HUES48 (cell line): ENCODE measurements around the gene ORC2.
"Not testable (repeated sequence)": the region's sequence is repeated elsewhere in the genome, so short reads cannot be mapped to it uniquely, and the experiment has no call there.

Experiments
- H3K27ac ChIP-seq: one replicate; pipeline ENCODE4 v1.7.0; 2013; ENCODE audit warnings: low read depth, low read length, inconsistent platforms
- H3K27me3 ChIP-seq: 2 replicates; pipeline ENCODE4 v1.6.1; 2013; ENCODE audit warnings: mild to moderate bottlenecking, low read length; ENCODE audit not compliant: control insufficient read depth, insufficient read depth
- H3K36me3 ChIP-seq: 2 replicates; pipeline ENCODE4 v1.6.1; 2013; ENCODE audit warnings: low read length; ENCODE audit not compliant: control insufficient read depth, insufficient read depth
- H3K4me1 ChIP-seq: 2 replicates; pipeline ENCODE4 v1.6.1; 2013; ENCODE audit warnings: mild to moderate bottlenecking, low read length; ENCODE audit not compliant: control insufficient read depth, insufficient read depth
- H3K4me3 ChIP-seq: 2 replicates; pipeline ENCODE4 v1.5.1; 2013; ENCODE audit warnings: mild to moderate bottlenecking, low read depth, low read length
- H3K9ac ChIP-seq: 2 replicates; pipeline ENCODE4 v1.6.1; 2013; ENCODE audit warnings: mild to moderate bottlenecking, low read depth, low read length, moderate library complexity
- H3K9me3 ChIP-seq: 2 replicates; pipeline ENCODE4 v1.6.1; 2013; ENCODE audit warnings: low read length; ENCODE audit not compliant: control insufficient read depth, insufficient read depth

Gene ORC2

GRCh38 chr2:200968735-200969134, 5.3 kb upstream of the ORC2 start:
- Histone ChIP-seq H3K4me3 (no peak overlapping the region), H3K36me3 (no peaks in the 10 kb centered on the region), H3K4me1 (no peaks in the 10 kb centered on the region), H3K27me3 (no peaks in the 10 kb centered on the region), H3K9me3 (no peaks in the 10 kb centered on the region), H3K27ac (no peak overlapping the region), H3K9ac (no peak overlapping the region)

DNA sequence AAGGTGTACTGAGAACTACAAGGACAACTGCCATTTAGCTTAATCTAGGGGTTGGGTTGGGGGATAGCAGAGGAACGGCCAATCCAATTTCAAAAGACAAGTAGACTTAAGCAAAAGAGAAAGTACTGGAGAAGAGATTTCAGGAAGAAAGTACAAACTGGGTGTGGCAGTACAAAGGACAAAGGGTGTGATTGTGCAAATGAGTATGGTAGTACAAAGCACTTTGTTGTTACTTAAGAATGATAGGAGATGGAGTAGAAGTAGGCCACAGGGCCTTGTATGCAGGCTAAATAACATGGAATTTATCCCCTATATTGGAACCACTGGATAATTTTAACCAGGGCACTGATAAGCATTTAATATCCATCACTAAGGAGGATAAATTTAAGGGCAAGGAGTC, 4.7 kb upstream of the ORC2 start:
- no peaks in the 10 kb centered on the region for H3K27me3 ChIP-seq
- H3K9me3 ChIP-seq: no peaks in the 10 kb centered on the region
- no peak overlapping the region for H3K4me3 ChIP-seq
- no peak overlapping the region for H3K27ac ChIP-seq
- H3K9ac ChIP-seq: no peak overlapping the region
- no peaks in the 10 kb centered on the region for H3K4me1 ChIP-seq
- no peaks in the 10 kb centered on the region for H3K36me3 ChIP-seq

DNA sequence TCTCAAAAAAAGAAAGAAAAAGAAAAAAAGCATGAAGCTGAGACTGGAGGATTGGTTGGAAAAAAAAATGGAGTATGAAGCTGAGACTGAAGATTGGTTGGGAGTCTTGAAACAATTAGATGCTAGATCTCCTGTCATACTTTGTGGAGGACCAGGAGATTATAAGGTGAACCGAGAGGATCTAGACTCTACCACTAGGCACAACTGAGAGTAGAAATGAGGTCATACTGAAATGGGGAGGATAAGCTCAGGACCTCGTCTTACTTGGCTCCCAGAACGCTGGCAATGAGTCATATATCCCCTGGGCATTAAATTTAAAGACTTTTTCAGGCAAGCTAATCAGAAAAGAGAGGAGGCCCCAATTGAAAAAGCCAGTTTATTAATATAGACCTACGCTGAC, 3.3 kb upstream of the ORC2 start:
- 0 out of 2 replicates have a peak, but pooled peaks cover 5% of the 10 kb centered on the region for H3K4me1 ChIP-seq
- peaks cover 3% of the 10 kb centered on the region; the same call in 1 of the 2 replicates for H3K36me3 ChIP-seq
- no peaks in the 10 kb centered on the region for H3K27me3 ChIP-seq
- H3K27ac ChIP-seq: no peak overlapping the region
- no peaks in the 10 kb centered on the region for H3K9me3 ChIP-seq
- no peak overlapping the region for H3K4me3 ChIP-seq
- H3K9ac ChIP-seq: no peak overlapping the region

DNA sequence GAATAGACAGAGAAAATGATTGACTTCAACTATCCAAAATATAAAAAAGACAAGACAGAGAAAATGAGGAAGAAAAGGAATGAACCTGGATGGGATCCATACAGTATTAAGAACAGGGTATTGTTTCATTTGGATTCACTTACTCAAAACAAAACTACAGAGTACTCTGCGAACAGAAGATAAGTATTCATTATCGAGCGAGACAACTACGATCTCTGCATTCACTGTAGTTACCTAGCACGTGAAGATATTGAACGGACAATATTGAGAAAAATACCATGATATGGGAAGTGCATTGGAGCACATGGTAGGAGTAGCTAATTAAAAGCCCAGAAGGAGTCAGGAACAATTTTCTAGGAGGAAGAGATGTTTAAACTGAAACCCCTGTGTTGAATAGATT, 1.0 kb upstream of the ORC2 start:
- peak overlapping the region; percentile 94 for H3K9ac ChIP-seq
- peaks cover 16% of the 10 kb centered on the region; the same call in 1 of the 2 replicates for H3K36me3 ChIP-seq
- peak overlapping the region; percentile 99 for H3K27ac ChIP-seq
- H3K9me3 ChIP-seq: no peaks in the 10 kb centered on the region
- peak overlapping the region; percentile 88 for H3K4me3 ChIP-seq
- H3K4me1 ChIP-seq: 0 out of 2 replicates have a peak, but pooled peaks cover 5% of the 10 kb centered on the region
- no peaks in the 10 kb centered on the region for H3K27me3 ChIP-seq

DNA sequence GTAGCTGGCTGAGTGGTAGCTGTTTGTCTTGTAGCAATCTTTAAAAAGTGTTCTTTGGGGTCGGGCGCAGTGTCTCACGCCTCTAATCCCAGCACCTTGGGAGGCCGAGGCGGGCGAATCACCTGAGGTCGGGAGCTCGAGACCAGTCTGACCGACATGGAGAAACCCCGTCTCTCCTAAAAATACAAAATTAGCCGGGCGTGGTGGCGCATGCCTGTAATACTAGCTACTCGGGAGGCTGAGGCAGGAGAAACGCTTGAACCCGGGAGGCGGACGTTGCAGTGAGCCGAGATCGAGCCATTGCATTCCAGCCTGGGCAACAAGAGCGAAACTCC, 425 bp upstream of the ORC2 start:
- Histone ChIP-seq H3K9ac (peak overlapping the region; percentile 94), H3K27ac (peak overlapping the region; percentile 99), H3K36me3 (peaks cover 22% of the 10 kb centered on the region), H3K4me3 (peak overlapping the region; percentile 88)
- not testable (repeated sequence) for H3K4me1 ChIP-seq, H3K9me3 ChIP-seq, H3K27me3 ChIP-seq

DNA sequence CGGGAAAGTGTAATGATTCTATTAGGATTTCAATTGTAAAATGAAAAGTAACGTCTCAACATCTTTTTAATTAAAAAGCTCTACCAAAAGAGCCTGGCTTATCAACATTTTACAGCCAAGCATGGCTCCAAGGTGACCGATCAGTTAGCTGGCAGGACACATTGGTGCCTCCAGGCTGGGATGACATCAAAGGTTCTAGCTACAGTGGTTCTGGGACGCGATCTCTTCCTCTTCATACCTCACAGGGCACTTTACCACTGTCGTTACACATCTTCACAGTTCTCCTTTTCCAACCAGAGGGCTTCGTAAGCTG, 693 bp downstream of the ORC2 start:
- Histone ChIP-seq H3K9ac (peak overlapping the region; percentile 94), H3K4me3 (peak overlapping the region; percentile 88), H3K4me1 (0 out of 2 replicates have a peak, but pooled peaks cover 5% of the 10 kb centered on the region), H3K27me3 (no peaks in the 10 kb centered on the region), H3K9me3 (no peaks in the 10 kb centered on the region), H3K27ac (peak overlapping the region; percentile 99), H3K36me3 (peaks cover 34% of the 10 kb centered on the region)

- Histone ChIP-seq H3K27me3 (no peaks in the 10 kb centered on the region), H3K4me1 (0 out of 2 replicates have a peak, but pooled peaks cover 5% of the 10 kb centered on the region), H3K4me3 (peak overlapping the region; percentile 88), H3K36me3 (peaks cover 45% of the 10 kb centered on the region), H3K27ac (no peak overlapping the region), H3K9ac (no peak overlapping the region), H3K9me3 (no peaks in the 10 kb centered on the region)
Observed at GRCh38 chr2:200961674-200962073, 1.8 kb downstream of the ORC2 start.

- Histone ChIP-seq H3K27me3 (no peaks in the 10 kb centered on the region), H3K36me3 (peaks cover 90% of the 10 kb centered on the region), H3K9ac (no peak overlapping the region), H3K4me3 (no peak overlapping the region), H3K27ac (no peak overlapping the region), H3K9me3 (no peaks in the 10 kb centered on the region), H3K4me1 (no peaks in the 10 kb centered on the region)
Observed at GRCh38 chr2:200950378-200950777, 13.1 kb downstream of the ORC2 start.

- H3K27ac ChIP-seq: no peak overlapping the region
- H3K27me3 ChIP-seq: no peaks in the 10 kb centered on the region
- no peaks in the 10 kb centered on the region for H3K4me1 ChIP-seq
- no peak overlapping the region for H3K4me3 ChIP-seq
- H3K9ac ChIP-seq: no peak overlapping the region
- H3K36me3 ChIP-seq: peaks cover 90% of the 10 kb centered on the region
- no peaks in the 10 kb centered on the region for H3K9me3 ChIP-seq
Observed at GRCh38 chr2:200945395-200945729, 18.1 kb downstream of the ORC2 start.

DNA sequence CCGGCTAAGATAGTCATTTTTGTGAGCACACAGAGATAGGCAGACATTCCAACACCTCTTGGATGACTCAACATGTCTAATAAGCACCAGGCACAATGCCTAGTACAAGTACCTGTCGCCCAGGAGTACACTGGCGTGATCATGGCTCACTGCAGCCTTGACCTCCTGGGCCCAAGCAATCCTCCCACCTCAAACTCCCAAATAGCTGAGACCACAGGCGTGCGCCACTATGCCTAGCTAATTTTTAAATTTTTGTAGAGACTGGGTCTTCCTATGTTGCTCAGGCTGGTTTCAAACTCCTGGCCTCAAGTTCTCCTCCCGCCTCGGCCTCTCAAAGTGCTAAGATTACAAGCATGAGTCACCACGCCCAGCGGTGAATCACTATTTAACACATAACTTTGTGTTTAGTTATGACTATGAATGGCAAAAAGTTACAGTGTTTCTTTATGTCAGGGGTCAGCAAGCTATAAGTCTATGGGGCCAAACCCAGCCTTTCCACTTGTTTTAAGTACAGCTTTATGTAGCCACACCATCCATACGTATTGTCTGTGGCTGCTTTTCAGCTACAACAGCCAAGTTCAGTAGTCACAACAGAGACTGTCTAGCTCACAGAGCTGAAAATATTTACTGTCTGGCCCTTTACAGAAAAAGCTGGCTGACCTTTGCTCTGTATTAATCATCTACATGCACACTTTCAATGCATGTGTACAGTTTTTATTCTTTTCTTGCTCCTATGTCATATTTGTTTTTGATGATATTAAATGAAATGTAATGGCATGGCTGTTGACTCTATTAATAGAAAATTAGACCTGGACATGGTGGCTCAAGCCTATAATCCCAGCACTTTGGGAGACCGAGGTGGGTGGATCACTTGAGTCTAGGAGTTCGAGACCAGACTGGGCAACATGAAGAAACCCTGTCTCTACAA, 18.7 kb downstream of the ORC2 start:
- Histone ChIP-seq H3K36me3 (peaks cover 91% of the 10 kb centered on the region), H3K27ac (no peak overlapping the region), H3K27me3 (no peaks in the 10 kb centered on the region), H3K9me3 (no peaks in the 10 kb centered on the region), H3K9ac (no peak overlapping the region), H3K4me3 (no peak overlapping the region), H3K4me1 (no peaks in the 10 kb centered on the region)

DNA sequence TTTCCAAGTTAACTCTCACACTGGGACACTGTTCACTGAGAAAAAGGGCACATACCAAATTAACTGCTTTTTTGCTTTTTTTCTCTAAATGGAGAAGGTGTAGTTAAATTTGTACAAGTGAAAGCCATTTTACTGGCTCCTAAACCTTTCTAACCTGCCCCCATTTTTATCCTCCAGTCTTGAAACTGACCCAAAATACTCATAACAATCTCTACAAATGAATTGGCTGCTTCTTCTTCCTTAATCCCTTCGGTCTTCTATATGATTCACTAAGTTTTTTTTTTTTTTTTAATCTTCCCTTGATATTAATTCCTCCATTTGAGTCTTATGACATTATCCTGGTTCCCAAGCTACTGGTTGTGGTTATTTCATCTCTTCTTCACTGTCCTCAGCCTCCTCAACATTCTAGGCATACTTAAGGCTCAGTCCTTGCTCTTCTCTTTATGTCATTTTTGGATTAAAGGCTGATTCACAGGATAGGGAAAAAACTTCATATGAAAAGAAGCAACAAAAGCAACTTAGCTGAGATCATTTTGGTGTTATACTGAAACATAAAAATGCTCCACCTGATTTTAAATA, 19.8 kb downstream of the ORC2 start:
- Histone ChIP-seq H3K9me3 (no peaks in the 10 kb centered on the region), H3K4me3 (no peak overlapping the region), H3K36me3 (peaks cover 92% of the 10 kb centered on the region), H3K27ac (no peak overlapping the region), H3K9ac (no peak overlapping the region), H3K27me3 (no peaks in the 10 kb centered on the region), H3K4me1 (no peaks in the 10 kb centered on the region)
